Measurements from ENCODE around the gene PDLIM4. TPM values are rescaled to one million over a fixed set of nuclear protein-coding genes. Genes with fewer than 3 reads are reported as not detected.

Gene PDLIM4
- total RNA-seq, 2 experiments from 2014 or later, result 0.21 to 0.23 TPM

DNA sequence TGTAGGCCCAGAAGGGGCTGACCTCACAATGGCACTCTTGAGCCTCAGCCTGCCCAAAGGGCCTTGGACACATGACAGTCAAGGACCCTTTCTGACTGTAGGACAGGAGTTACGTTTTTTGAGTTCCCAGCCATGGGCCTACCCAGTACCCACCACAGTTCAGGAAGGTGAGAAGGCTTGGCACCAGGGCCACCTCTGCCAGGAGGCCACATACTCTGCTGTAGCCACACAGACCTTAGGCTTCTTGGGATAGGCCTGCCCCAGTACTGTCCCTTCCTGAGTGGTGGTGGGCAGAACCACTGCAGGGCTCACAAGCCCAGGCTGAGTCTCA lies 12.8 kb downstream of the PDLIM4 start:
- intact Hi-C loops (cut with DNase I, micrococcal nuclease), result loop anchor here in 1 of 2 experiments (5.0 kb wide), 2 partner anchors 97 to 203 kb away; partner anchors contain the start of gene SLC22A5
- Mint-ChIP-seq H3K27me3 (peaks cover 18% of the 10 kb centered on the region), H3K9me3 (ENCODE audit: low read depth) (no peaks in the 10 kb centered on the region), H3K27ac (no peak overlapping the region), H3K4me1 (peaks cover 2% of the 10 kb centered on the region), H3K36me3 (ENCODE audit: low read depth) (no peaks in the 10 kb centered on the region), H3K4me3 (no peak overlapping the region)
- ATAC-seq (no peak), DNase-seq (no peak)
- POLR2A ChIA-PET, result no interaction called here
- CTCF ChIA-PET, result no interaction called here

DNA sequence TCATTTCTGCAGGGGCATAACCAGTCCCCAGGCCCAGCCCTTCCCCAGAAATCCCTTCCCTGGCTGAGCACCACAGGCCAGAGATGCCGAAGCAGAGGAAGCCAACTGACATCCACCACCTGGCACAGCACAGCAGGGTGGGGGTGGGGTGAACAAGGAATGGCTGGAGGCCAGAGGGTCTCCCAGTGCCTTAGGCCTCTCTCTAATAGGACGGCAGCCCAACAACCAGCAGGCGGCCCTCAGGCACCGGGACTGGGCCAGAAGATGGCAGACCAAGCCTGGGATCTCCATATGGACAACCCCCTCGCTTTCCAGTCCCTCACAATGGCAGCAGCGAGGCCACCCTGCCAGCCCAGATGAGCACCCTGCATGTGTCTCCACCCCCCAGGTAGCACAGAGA lies 13.2 kb downstream of the PDLIM4 start:
- H3K4me3 Mint-ChIP-seq, result no peak overlapping the region
- peaks cover 18% of the 10 kb centered on the region for H3K27me3 Mint-ChIP-seq
- H3K36me3 Mint-ChIP-seq (ENCODE audit: low read depth), result no peaks in the 10 kb centered on the region
- H3K9me3 Mint-ChIP-seq (ENCODE audit: low read depth), result no peaks in the 10 kb centered on the region
- H3K4me1 Mint-ChIP-seq, result peaks cover 2% of the 10 kb centered on the region
- no peak overlapping the region for H3K27ac Mint-ChIP-seq
- no peak for DNase-seq
- no peak for ATAC-seq
- ChIA-PET CTCF (no interaction called here), POLR2A (no interaction called here)
- intact Hi-C loops (cut with DNase I, micrococcal nuclease), result loop anchor here in 1 of 2 experiments (5.0 kb wide), 2 partner anchors 97 to 203 kb away; partner anchors contain the start of gene SLC22A5

DNA sequence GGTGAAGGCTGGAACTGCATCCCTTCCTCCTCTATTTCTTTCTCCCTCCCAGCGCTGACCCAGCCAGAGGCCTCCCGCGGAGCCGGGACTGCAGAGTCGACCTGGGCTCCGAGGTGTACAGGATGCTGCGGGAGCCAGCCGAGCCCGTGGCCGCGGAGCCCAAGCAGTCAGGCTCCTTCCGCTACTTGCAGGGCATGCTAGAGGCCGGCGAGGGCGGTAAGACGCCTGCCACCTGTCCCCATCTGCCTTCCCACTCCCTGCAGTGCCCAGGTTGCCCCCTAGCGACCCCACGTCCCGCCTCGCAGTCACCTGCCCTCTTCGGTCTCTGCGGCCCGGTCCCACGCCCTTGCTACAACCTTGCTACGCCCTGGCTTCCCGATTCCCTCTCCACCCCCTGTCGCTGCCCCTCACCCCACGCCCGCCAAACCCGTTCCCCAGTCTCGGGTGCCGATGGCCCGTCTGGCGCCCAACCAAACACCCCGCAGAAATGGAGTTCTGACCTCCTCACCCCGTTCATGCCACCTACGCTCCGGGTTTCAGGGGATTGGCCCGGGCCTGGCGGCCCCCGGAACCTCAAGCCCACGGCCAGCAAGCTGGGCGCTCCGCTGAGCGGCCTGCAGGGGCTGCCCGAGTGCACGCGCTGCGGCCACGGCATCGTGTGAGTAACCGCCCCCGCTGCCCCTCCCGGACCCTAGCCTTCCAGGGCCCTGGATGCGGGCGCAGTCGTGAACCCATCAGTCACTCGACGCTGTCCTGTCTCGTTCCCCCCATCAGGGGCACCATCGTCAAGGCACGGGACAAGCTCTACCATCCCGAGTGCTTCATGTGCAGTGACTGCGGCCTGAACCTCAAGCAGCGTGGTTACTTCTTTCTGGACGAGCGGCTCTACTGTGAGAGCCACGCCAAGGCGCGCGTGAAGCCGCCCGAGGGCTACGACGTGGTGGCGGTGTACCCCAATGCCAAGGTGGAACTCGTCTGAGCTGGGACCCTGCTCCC lies 14.1 kb downstream of the PDLIM4 start:
- Mint-ChIP-seq H3K36me3 (ENCODE audit: low read depth) (no peaks in the 10 kb centered on the region), H3K4me3 (no peak overlapping the region), H3K27me3 (peaks cover 18% of the 10 kb centered on the region), H3K9me3 (ENCODE audit: low read depth) (no peaks in the 10 kb centered on the region), H3K4me1 (peaks cover 2% of the 10 kb centered on the region), H3K27ac (no peak overlapping the region)
- intact Hi-C loops (cut with DNase I, micrococcal nuclease), result loop anchor here (1.0 to 5.0 kb wide), 4 partner anchors 96 to 230 kb away; partner anchors contain the start of gene SLC22A5 (in 2 of the 2)
- POLR2A ChIA-PET, result no interaction called here
- ATAC-seq, result peak; percentile 19
- CTCF ChIA-PET, result interaction anchor here (0.5 to 3.9 kb wide), 19 partner anchors 8 to 786 kb away, joined by 3 to 19 read pairs (median 4); partner anchors contain the start of genes SLC22A4 and SLC22A5
- DNase-seq, result peak; percentile 44

- POLR2A ChIA-PET, result no interaction called here
- CTCF ChIA-PET, result interaction anchor here (0.6 to 3.9 kb wide), 23 partner anchors 9 to 785 kb away, joined by 3 to 19 read pairs (median 4); partner anchors contain the start of genes SLC22A4 and SLC22A5
- peaks cover 2% of the 10 kb centered on the region for H3K4me1 Mint-ChIP-seq
- no peaks in the 10 kb centered on the region for H3K36me3 Mint-ChIP-seq (ENCODE audit: low read depth)
- ATAC-seq (peak; percentile 42), DNase-seq (peak; percentile 85)
- H3K27ac Mint-ChIP-seq, result no peak overlapping the region
- no peaks in the 10 kb centered on the region for H3K9me3 Mint-ChIP-seq (ENCODE audit: low read depth)
- peaks cover 18% of the 10 kb centered on the region for H3K27me3 Mint-ChIP-seq
- intact Hi-C loops (cut with DNase I, micrococcal nuclease), result loop anchor here (1.0 to 5.0 kb wide), 4 partner anchors 95 to 229 kb away; partner anchors contain the start of gene SLC22A5 (in 2 of the 2)
- H3K4me3 Mint-ChIP-seq, result no peak overlapping the region
Measured at GRCh38 chr5:132272311-132273210, 15.1 kb downstream of the PDLIM4 start.

GRCh38 chr5:132273631-132274030 lies 16.1 kb downstream of the PDLIM4 start:
- no peak for DNase-seq
- intact Hi-C loops (cut with DNase I, micrococcal nuclease), result loop anchor here in 1 of 2 experiments (5.0 kb wide), 2 partner anchors 94 to 206 kb away; partner anchors contain the start of gene SLC22A5
- H3K4me3 Mint-ChIP-seq, result no peak overlapping the region
- H3K27ac Mint-ChIP-seq, result no peak overlapping the region
- no peaks in the 10 kb centered on the region for H3K9me3 Mint-ChIP-seq (ENCODE audit: low read depth)
- peaks cover 2% of the 10 kb centered on the region for H3K4me1 Mint-ChIP-seq
- ChIA-PET CTCF (interaction anchor here (0.7 to 3.9 kb wide), 11 partner anchors 8 to 198 kb away, joined by 3 to 19 read pairs (median 4); partner anchors contain the start of genes SLC22A4 and SLC22A5), POLR2A (no interaction called here)
- ATAC-seq, result no peak
- H3K36me3 Mint-ChIP-seq (ENCODE audit: low read depth), result no peaks in the 10 kb centered on the region
- H3K27me3 Mint-ChIP-seq, result peaks cover 18% of the 10 kb centered on the region

- H3K4me3 Mint-ChIP-seq, result no peak overlapping the region
- no peaks in the 10 kb centered on the region for H3K9me3 Mint-ChIP-seq (ENCODE audit: low read depth)
- DNase-seq (no peak), ATAC-seq (no peak)
- peaks cover 18% of the 10 kb centered on the region for H3K27me3 Mint-ChIP-seq
- peaks cover 2% of the 10 kb centered on the region for H3K4me1 Mint-ChIP-seq
- no peak overlapping the region for H3K27ac Mint-ChIP-seq
- intact Hi-C loops (cut with DNase I, micrococcal nuclease), result loop anchor here in 1 of 2 experiments (5.0 kb wide), 2 partner anchors 93 to 207 kb away; partner anchors contain the start of gene SLC22A5
- ChIA-PET CTCF (interaction anchor here (1.1 to 3.9 kb wide), 6 partner anchors 8 to 95 kb away, joined by 3 to 19 read pairs (median 6); partner anchors contain the start of gene SLC22A5), POLR2A (no interaction called here)
- no peaks in the 10 kb centered on the region for H3K36me3 Mint-ChIP-seq (ENCODE audit: low read depth)
Measured at GRCh38 chr5:132274050-132274792, 16.7 kb downstream of the PDLIM4 start.

GRCh38 chr5:132275367-132276220 lies 18.1 kb downstream of the PDLIM4 start:
- ChIA-PET POLR2A (no interaction called here), CTCF (interaction anchor here (1.1 to 1.2 kb wide), 2 partner anchors 13 to 15 kb away, joined by 4 to 5 read pairs; no protein-coding TSS in a partner anchor)
- Mint-ChIP-seq H3K27ac (no peak overlapping the region), H3K36me3 (ENCODE audit: low read depth) (no peaks in the 10 kb centered on the region), H3K4me1 (peaks cover 2% of the 10 kb centered on the region), H3K4me3 (no peak overlapping the region), H3K9me3 (ENCODE audit: low read depth) (no peaks in the 10 kb centered on the region), H3K27me3 (peaks cover 18% of the 10 kb centered on the region)
- no peak for DNase-seq
- intact Hi-C loops (cut with DNase I, micrococcal nuclease), result no loop called here
- no peak for ATAC-seq

DNA sequence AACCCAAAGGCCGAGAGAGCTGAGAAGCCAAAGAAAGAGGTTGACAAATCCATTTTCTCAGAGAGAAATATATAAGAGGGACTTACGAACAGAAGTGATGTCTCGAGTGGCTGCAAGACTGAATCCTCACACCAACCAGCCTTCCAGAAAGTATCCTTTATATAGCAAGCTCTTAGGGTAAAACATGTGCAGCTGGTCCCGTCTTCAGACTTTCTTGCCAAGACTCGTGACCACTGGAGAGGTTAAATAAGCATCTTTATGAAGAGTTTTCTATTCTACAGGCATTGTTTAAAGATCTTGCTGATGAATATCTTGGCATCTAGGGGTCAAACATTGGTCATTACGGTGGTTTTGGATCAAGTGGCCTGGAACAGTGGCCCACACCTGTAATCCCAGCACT lies 19.8 kb downstream of the PDLIM4 start:
- POLR2A ChIA-PET, result no interaction called here
- ATAC-seq (no peak), DNase-seq (no peak)
- Mint-ChIP-seq H3K9me3 (ENCODE audit: low read depth) (no peaks in the 10 kb centered on the region), H3K4me1 (no peaks in the 10 kb centered on the region), H3K4me3 (no peak overlapping the region), H3K27ac (no peak overlapping the region), H3K36me3 (ENCODE audit: low read depth) (no peaks in the 10 kb centered on the region), H3K27me3 (peaks cover 16% of the 10 kb centered on the region)
- CTCF ChIA-PET, result interaction anchor here (0.8 to 1.4 kb wide), 2 partner anchors 14 to 16 kb away, joined by 3 read pairs; partner anchors contain the start of gene SLC22A4
- intact Hi-C loops (cut with DNase I, micrococcal nuclease), result no loop called here

- H3K36me3 Mint-ChIP-seq (ENCODE audit: low read depth), result no peaks in the 10 kb centered on the region
- DNase-seq (no peak), ATAC-seq (no peak)
- intact Hi-C loops (cut with DNase I, micrococcal nuclease), result no loop called here
- POLR2A ChIA-PET, result no interaction called here
- H3K27me3 Mint-ChIP-seq, result peaks cover 9% of the 10 kb centered on the region
- H3K4me1 Mint-ChIP-seq, result no peaks in the 10 kb centered on the region
- CTCF ChIA-PET, result interaction anchor here (0.6 to 1.4 kb wide), 3 partner anchors 16 to 1104 kb away, joined by 3 read pairs; partner anchors contain the start of gene SLC22A4
- no peak overlapping the region for H3K27ac Mint-ChIP-seq
- H3K9me3 Mint-ChIP-seq (ENCODE audit: low read depth), result peaks cover 3% of the 10 kb centered on the region
- no peak overlapping the region for H3K4me3 Mint-ChIP-seq
Measured at GRCh38 chr5:132277971-132278853, 20.7 kb downstream of the PDLIM4 start.
